Muscle layer of duodenum (tissue), 2 donors: ENCODE results near the gene OR5H2.

Experiments used
- H3K27ac ChIP-seq: one replicate; pipeline ENCODE4 v1.7.0; 2013; ENCODE audit warnings: mild to moderate bottlenecking, low read length
- H3K27me3 ChIP-seq: one replicate; pipeline ENCODE4 v1.7.0; 2013; ENCODE audit warnings: low read depth, mild to moderate bottlenecking, control low read depth, low read length
- H3K36me3 ChIP-seq, 2 donors: one replicate each; pipeline ENCODE4 v1.7.0; 2013; ENCODE audit warnings: low read length in 2 of 2, control low read depth in 1 of 2, mild to moderate bottlenecking in 1 of 2; ENCODE audit not compliant: insufficient read depth in 2 of 2, control insufficient read depth in 1 of 2
- H3K4me1 ChIP-seq, 2 donors: one replicate each; pipeline ENCODE4 v1.7.0; 2013; ENCODE audit warnings: low read length in 2 of 2, mild to moderate bottlenecking in 2 of 2, control low read depth in 1 of 2, moderate library complexity in 1 of 2; ENCODE audit not compliant: insufficient read depth in 2 of 2, control insufficient read depth in 1 of 2
- H3K4me3 ChIP-seq, 2 donors: one replicate each; pipeline ENCODE4 v1.7.0; 2013; ENCODE audit warnings: low read length in 2 of 2, low read depth in 1 of 2, mild to moderate bottlenecking in 1 of 2
- H3K9me3 ChIP-seq, 2 donors: one replicate each; pipeline ENCODE4 v1.7.0; 2013; ENCODE audit warnings: low read length in 2 of 2, control low read depth in 1 of 2, mild to moderate bottlenecking in 1 of 2; ENCODE audit not compliant: control insufficient read depth in 1 of 2
- donor health status: healthy.

OR5H2 gene

DNA sequence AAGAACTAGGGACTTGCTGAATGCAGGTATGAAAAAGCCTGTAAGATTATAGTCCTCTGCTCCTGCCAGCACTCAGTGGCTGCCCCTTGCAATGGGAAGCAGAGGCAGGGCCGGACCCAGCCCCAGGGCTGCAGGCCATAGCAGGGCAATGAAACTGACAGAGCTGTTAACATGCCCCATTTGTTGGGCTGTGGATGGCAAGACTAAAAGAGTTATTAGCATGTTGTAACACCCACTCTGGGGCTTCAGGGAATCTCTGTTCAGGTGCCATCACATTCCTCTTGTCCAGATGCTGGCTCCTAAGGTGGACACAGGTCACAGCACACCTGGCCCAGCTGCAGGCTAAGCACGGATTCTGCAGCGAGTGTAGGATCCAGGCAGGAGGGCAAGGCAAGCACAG lies 7.4 kb upstream of the OR5H2 start:
- Histone ChIP-seq H3K27ac (no peak overlapping the region), H3K4me3 (no peak overlapping the region), H3K27me3 (no peaks in the 10 kb centered on the region), H3K36me3 (no peaks in the 10 kb centered on the region), H3K9me3 (peaks cover 4 to 12% of the 10 kb centered on the region in 2 donors), H3K4me1 (no peaks in the 10 kb centered on the region)

DNA sequence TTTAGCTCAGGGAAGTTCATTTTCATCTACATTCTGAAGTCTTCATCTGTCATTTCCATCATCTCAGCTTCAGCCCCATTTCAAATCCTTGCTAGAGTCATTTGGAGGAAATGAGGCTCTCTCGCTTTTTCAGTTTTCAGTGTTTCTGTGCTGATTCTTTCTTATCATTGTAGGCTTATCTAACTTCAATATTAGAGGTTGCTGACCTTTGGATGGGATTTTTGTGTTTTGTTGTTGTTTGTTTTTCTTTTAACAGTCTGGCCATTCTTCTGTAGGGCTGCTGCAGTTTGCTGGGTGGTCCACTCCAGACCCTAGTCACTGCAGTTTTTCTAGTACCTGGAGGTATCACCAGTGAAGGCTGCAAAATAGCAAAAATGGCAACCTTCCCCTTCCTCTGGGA lies 8.6 kb downstream of the OR5H2 start:
- Histone ChIP-seq H3K36me3 (no peaks in the 10 kb centered on the region), H3K27me3 (no peaks in the 10 kb centered on the region), H3K27ac (no peak overlapping the region), H3K4me1 (no peaks in the 10 kb centered on the region), H3K4me3 (no peak overlapping the region), H3K9me3 (no peaks in the 10 kb centered on the region)

DNA sequence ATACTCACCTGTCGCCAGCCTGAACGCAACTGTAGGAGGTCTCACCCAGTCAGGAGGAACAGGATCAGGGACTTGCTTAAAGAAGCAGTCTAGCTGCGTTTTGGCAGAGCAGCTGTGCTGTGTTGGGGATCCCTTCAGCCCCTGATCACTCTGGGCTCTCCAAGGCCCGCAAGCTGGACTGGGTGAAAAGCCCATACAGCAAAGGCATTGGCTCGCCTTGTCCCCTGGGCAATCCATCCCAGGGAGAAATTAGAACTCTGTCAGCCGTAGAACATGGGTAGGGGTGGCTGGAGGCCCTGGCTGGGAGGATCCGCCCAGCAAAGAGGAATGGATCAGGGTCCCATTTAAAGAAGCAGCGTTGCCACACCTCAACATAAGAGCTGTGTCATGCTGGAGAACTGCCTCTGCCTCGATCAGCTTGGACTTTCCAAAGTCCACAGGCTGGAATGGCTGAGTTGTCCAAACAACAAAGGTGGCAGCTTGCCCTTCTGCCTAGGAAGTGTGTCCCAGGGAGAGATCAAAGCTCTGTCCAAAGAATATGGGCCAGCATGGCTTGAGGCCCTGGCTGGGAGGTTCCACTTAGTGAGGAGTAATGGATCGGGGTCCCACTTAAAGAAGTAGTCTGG lies 9.1 kb downstream of the OR5H2 start:
- Histone ChIP-seq H3K4me3 (no peak overlapping the region), H3K9me3 (no peaks in the 10 kb centered on the region), H3K27me3 (no peaks in the 10 kb centered on the region), H3K36me3 (no peaks in the 10 kb centered on the region), H3K27ac (no peak overlapping the region), H3K4me1 (no peaks in the 10 kb centered on the region)

DNA sequence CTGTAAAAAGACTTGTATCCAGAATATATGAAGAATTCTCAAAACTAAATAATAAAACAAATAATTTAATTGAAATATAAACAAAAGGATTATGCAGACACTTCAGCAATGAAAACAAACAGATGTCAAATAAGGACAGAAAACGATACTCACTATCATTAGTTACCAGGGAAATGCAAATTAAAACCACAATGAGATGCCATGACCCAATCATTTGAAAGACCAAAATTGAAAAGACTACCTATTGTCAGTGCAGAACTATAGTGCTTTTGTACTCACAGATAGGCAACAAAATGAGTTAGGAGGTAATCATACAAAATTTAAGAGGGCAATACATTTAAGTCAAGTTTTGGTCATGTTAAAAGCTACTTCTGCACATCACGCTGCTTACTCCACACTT lies 39.8 kb downstream of the OR5H2 start:
- Histone ChIP-seq H3K9me3 (no peaks in the 10 kb centered on the region), H3K36me3 (no peaks in the 10 kb centered on the region), H3K27ac (no peak overlapping the region), H3K27me3 (no peaks in the 10 kb centered on the region), H3K4me1 (no peaks in the 10 kb centered on the region), H3K4me3 (no peak overlapping the region)

DNA sequence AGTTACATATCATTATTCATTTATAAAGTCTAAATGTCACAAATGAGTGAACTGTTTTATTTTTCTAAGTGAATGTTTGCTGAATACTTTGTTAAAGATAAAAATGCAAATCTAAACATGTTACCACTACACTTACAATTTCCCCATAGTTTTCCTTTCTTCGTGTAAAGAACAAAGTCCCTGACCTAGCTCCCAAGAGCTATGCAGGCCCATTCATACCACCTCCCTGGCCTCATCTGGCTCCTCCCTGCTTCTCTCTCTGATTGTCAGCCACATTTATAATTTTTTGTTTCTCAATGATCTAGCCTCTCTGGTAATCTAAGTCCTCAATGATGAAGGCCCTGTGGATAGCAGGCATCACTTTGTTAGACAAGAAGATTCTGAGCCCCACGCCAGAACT lies 40.4 kb downstream of the OR5H2 start:
- Histone ChIP-seq H3K9me3 (no peaks in the 10 kb centered on the region), H3K36me3 (no peaks in the 10 kb centered on the region), H3K27me3 (no peaks in the 10 kb centered on the region), H3K4me3 (no peak overlapping the region), H3K4me1 (no peaks in the 10 kb centered on the region), H3K27ac (no peak overlapping the region)

DNA sequence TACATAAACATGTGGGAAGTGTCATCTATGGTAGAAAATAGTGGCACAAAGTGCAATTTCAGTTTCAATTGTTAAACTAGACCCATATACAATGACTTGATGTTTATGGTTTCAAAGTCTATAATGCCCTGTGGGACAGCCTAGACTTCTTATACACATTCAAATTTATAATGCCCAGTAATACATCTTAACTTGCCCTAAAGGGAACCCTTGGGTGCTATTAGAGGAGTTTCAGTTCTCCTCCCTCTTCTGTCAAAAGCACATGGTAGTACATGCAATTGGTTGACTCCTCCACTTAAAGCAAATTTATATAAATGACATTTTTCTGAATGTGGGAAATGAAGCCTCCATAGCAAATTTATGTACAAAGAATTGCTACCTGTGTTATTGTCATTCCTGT lies 41.1 kb downstream of the OR5H2 start:
- H3K36me3 ChIP-seq, result no peaks in the 10 kb centered on the region
- H3K27me3 ChIP-seq, result no peaks in the 10 kb centered on the region
- no peaks in the 10 kb centered on the region for H3K9me3 ChIP-seq
- no peaks in the 10 kb centered on the region for H3K4me1 ChIP-seq
- H3K4me3 ChIP-seq, result no peak overlapping the region
- H3K27ac ChIP-seq, result no peak overlapping the region

DNA sequence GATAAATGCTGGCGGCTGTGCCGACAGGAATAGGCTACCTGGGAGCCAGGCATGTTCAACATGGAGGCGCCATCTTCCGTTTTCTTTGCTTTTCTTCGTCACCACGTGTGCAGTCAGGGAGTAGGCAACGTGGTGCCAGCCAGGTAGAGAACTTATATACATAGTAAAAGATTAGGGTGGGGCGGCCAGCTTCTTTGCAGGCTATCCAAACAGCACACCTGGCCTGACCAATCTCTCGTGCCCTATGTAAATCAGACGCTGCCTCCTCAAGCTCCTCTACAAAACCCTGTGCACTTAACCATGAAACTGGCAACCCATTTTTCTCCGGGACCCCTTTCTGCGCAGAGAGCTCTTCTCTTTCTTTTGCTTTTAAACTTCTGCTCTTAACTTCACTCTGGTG lies 42.8 kb downstream of the OR5H2 start:
- no peaks in the 10 kb centered on the region for H3K27me3 ChIP-seq
- no peaks in the 10 kb centered on the region for H3K4me1 ChIP-seq
- no peaks in the 10 kb centered on the region for H3K36me3 ChIP-seq
- no peak overlapping the region for H3K4me3 ChIP-seq
- H3K27ac ChIP-seq, result no peak overlapping the region
- no peaks in the 10 kb centered on the region for H3K9me3 ChIP-seq

DNA sequence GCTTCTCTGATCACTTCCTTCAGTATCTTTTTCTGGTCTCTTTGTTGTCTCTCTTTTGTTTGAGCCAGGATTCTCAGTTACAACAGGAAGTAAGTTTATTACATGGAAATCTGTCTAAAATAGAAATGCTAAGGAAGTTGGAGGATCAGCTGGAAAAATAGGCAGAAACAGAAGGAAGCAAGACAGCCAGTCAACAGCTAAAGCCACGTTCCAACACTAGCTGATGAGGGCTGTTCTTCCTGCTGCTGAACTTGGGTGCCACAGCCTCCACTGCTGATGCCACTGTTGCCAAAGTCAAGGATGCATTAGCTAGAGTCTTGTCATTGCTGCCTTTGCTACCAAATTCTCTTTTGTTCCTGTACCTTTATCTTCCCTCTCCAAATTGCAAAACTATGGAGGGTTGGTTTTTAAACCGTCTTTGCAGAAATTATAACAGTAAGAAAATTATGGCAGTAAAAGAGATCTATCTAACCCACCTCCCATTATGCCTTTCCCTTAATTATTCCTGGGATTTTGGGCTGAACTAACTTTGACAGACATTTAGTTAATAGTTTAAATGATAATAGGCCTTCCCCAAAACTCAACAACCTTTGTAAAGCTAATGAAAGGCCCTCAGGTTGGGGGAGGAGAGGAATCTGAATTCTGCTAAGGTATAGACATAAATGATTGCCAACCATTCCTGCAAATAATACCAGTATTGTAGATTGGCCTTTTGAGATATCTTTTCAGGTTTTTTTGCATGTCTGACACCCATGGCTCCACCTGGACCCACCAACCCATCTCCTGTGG lies 44.0 kb downstream of the OR5H2 start:
- Histone ChIP-seq H3K4me3 (no peak overlapping the region), H3K4me1 (no peaks in the 10 kb centered on the region), H3K9me3 (no peaks in the 10 kb centered on the region), H3K36me3 (no peaks in the 10 kb centered on the region), H3K27me3 (no peaks in the 10 kb centered on the region), H3K27ac (no peak overlapping the region)

DNA sequence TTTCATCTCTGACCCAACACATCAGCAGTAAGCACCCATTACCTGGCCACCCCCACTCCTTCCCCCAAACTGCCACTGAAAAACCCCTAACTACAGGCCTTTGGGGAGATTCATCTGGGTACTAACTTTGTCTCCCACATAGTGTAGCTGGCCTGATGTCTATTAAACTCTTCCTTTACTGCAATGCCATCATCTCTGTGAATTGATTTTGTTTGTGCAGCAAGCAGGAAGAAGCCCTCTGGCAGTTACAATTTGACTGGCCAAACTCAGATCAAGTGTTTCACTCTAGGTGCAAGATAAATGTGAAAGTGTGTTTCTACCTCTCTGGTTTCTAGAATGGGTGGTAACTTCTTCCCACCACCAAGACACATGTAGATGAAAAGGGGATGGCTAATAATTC lies 44.6 kb downstream of the OR5H2 start:
- no peaks in the 10 kb centered on the region for H3K4me1 ChIP-seq
- H3K27me3 ChIP-seq, result no peaks in the 10 kb centered on the region

DNA sequence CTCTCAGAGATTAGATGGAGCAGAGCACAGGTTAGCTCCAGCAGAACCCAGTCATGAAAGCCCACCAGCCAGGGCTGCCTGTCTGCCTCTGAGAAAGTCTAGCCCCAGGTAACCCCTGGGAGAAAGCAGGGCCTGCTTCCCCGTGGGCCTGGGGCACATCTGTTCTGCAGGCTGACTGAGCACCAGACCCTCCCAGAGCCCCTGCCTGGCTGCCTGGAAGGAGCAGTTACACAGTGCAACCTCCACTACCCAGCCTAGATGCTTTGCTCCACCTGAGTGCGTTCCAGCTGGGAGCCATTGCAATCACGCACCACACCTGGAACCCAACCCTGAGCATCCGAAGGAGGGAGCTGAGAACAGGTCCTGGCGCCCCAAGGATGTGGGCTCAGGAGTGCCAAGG lies 46.6 kb downstream of the OR5H2 start:
- H3K4me1 ChIP-seq, result no peaks in the 10 kb centered on the region
- no peaks in the 10 kb centered on the region for H3K36me3 ChIP-seq
- no peak overlapping the region for H3K4me3 ChIP-seq
- no peaks in the 10 kb centered on the region for H3K27me3 ChIP-seq
- H3K9me3 ChIP-seq, result no peaks in the 10 kb centered on the region
- no peak overlapping the region for H3K27ac ChIP-seq

More for the DNA sequence above, 44.6 kb downstream of the OR5H2 start:
- no peaks in the 10 kb centered on the region for H3K36me3 ChIP-seq
- no peak overlapping the region for H3K4me3 ChIP-seq
- H3K27ac ChIP-seq, result no peak overlapping the region
- H3K9me3 ChIP-seq, result no peaks in the 10 kb centered on the region

DNA sequence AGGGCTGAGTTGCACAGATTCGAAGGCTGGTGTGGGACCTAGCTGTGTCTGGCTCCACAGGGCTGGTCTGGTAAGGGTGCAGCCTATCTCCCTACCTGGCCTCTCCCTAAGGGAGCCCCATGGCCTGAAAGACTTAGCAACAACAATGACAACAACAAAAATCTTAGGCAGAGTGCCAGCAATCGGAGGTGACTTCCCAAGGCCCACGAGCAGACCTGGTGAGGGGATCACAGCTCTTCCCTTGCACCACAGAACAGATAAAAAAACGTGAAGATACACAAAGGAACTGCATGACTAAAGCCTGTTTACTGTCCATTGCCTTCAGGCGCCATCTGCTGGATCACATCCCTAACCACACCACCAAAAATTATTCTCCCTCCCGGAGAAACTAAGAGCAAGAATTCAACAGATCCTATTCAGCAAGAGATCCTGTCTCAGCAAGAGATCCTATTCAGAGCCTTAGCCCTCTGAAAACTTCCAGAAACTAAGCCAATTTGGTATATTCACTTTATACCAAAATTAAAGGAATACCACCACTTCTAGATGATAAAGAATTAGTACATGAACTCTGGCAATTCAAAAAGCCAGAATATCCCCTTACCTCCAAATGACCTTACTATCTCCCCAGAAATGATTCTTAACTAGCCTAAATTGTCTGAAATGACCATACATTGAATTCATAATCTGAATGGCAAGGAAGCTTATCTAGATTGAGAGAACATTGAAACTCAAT lies 47.3 kb downstream of the OR5H2 start:
- no peaks in the 10 kb centered on the region for H3K4me1 ChIP-seq
- H3K27ac ChIP-seq, result no peak overlapping the region
- no peaks in the 10 kb centered on the region for H3K36me3 ChIP-seq
- H3K27me3 ChIP-seq, result no peaks in the 10 kb centered on the region
- H3K9me3 ChIP-seq, result no peaks in the 10 kb centered on the region
- no peak overlapping the region for H3K4me3 ChIP-seq
